IMR-90 (cell line): ENCODE results near the gene TMEM61. TPM values are rescaled to one million over a fixed set of nuclear protein-coding genes. Genes with fewer than 3 reads are reported as not detected.

Source experiments
- ATAC-seq: fragments of 200-7000 bp; cut with Tn5 transposase; 2 replicates; pipeline ENCODE4 v1.9.1; 2020; ENCODE audit warnings: low read depth, mild to moderate bottlenecking, moderate library complexity
- BruUV-seq: library from RNA; stranded (reverse); fragments of 400-500 nt; replicated peaks from 2 replicates; lab custom pipeline; 2021; lab: Mats Ljungman, UMichigan
- CTCF ChIA-PET: fragments of 300-600 bp; formaldehyde crosslinking; extraction: SDS; loops from one replicate; lab custom pipeline; 2021; ENCODE audit warnings: antibody characterized with exemption; lab: Yijun Ruan, JAX
- POLR2A ChIA-PET: fragments of 300-600 bp; sonication (Branson Sonifier 250); formaldehyde crosslinking; loops from one replicate; lab custom pipeline; 2022; ENCODE audit warnings: antibody characterized with exemption; ENCODE audit not compliant: unreplicated experiment; lab: Charles Lee
- DNase-seq: peaks from one replicate; pipeline ENCODE4 v3.0.0; 2013
- H2AFZ ChIP-seq: replicated peaks from 2 replicates; pipeline ENCODE3; 2013; ENCODE audit warnings: low read length, mild to moderate bottlenecking; ENCODE audit not compliant: poor library complexity
- H2AK5ac ChIP-seq: 2 replicates; pipeline ENCODE4 v1.6.1; 2013; ENCODE audit warnings: low read depth, low read length, inconsistent platforms
- H2AK9ac ChIP-seq: replicated peaks from 2 replicates; pipeline ENCODE3; 2013; ENCODE audit warnings: mild to moderate bottlenecking, low read depth, low read length, moderate library complexity; ENCODE audit not compliant: poor library complexity
- H2BK120ac ChIP-seq: 2 replicates; pipeline ENCODE4 v1.6.1; 2013; ENCODE audit warnings: low read depth, low read length, inconsistent platforms
- H2BK15ac ChIP-seq: 3 replicates; pipeline ENCODE4 v1.6.1; 2013; ENCODE audit warnings: low read depth, low read length, inconsistent platforms
- H2BK20ac ChIP-seq: 2 replicates; pipeline ENCODE4 v1.6.1; 2013; ENCODE audit warnings: low read depth, mild to moderate bottlenecking, inconsistent platforms, low read length, moderate library complexity
- H2BK5ac ChIP-seq: 2 replicates; pipeline ENCODE4 v1.6.1; 2013; ENCODE audit warnings: mild to moderate bottlenecking, low read depth, low read length, inconsistent platforms; ENCODE audit not compliant: poor library complexity, severe bottlenecking
- H3K14ac ChIP-seq: replicated peaks from 2 replicates; pipeline ENCODE4 v1.6.1; 2013; ENCODE audit warnings: low read depth, low read length, inconsistent platforms
- H3K18ac ChIP-seq: 2 replicates; pipeline ENCODE4 v1.6.1; 2013; ENCODE audit warnings: low read depth, low read length, control low read depth
- H3K23ac ChIP-seq: 2 replicates; pipeline ENCODE4 v1.6.1; 2013; ENCODE audit warnings: low read depth, low read length, inconsistent platforms
- H3K27ac ChIP-seq: 2 replicates; pipeline ENCODE4 v1.5.1; 2013; ENCODE audit warnings: mild to moderate bottlenecking, control low read depth, low read length; ENCODE audit not compliant: insufficient read depth
- H3K27me3 ChIP-seq: 2 replicates; pipeline ENCODE4 v1.6.1; 2013; ENCODE audit warnings: low read length; ENCODE audit not compliant: control insufficient read depth, insufficient read depth
- H3K36me3 ChIP-seq: 2 replicates; pipeline ENCODE4 v1.6.1; 2013; ENCODE audit warnings: low read length, mixed read lengths; ENCODE audit not compliant: control insufficient read depth, insufficient read depth
- H3K4ac ChIP-seq: 2 replicates; pipeline ENCODE4 v1.6.1; 2013; ENCODE audit warnings: low read depth, low read length, inconsistent platforms
- H3K4me1 ChIP-seq: 2 replicates; pipeline ENCODE4 v1.6.1; 2013; ENCODE audit warnings: low read length, mixed read lengths; ENCODE audit not compliant: control insufficient read depth, insufficient read depth
- H3K4me2 ChIP-seq: 2 replicates; pipeline ENCODE4 v1.6.1; 2013; ENCODE audit warnings: low read depth, mild to moderate bottlenecking, control low read depth, low read length, moderate library complexity
- H3K4me3 ChIP-seq: 2 replicates; pipeline ENCODE4 v1.5.1; 2013; ENCODE audit warnings: low read depth, mild to moderate bottlenecking, control low read depth, low read length, moderate library complexity; ENCODE audit not compliant: insufficient read depth
- H3K56ac ChIP-seq: 2 replicates; pipeline ENCODE4 v1.6.1; 2013; ENCODE audit warnings: low read length, inconsistent platforms; ENCODE audit not compliant: insufficient read depth; ENCODE audit errors: extremely low read depth
- H3K79me1 ChIP-seq, 2 experiments: 2 replicates each; pipeline ENCODE4 v1.6.1; 2013; ENCODE audit warnings: low read length in 2 of 2, inconsistent platforms in 1 of 2, low read depth in 1 of 2
- H3K9ac ChIP-seq: 2 replicates; pipeline ENCODE4 v1.6.1; 2013; ENCODE audit warnings: low read depth, low read length, control low read depth
- H3K9me1 ChIP-seq: 2 replicates; pipeline ENCODE4 v1.6.1; 2013; ENCODE audit warnings: low read length, inconsistent platforms; ENCODE audit not compliant: insufficient read depth
- H3K9me3 ChIP-seq: 2 replicates; pipeline ENCODE4 v1.6.1; 2013; ENCODE audit warnings: low read length; ENCODE audit not compliant: control insufficient read depth, insufficient read depth
- H4K20me1 ChIP-seq: 2 replicates; pipeline ENCODE4 v1.6.1; 2013; ENCODE audit warnings: low read length, inconsistent platforms; ENCODE audit not compliant: insufficient read depth
- H4K5ac ChIP-seq: 2 replicates; pipeline ENCODE4 v1.6.1; 2013; ENCODE audit warnings: mild to moderate bottlenecking, low read depth, low read length, control low read depth
- H4K8ac ChIP-seq, 2 experiments: 2 replicates each; pipeline ENCODE4 v1.6.1; 2013; ENCODE audit warnings: low read depth in 2 of 2, low read length in 2 of 2, control low read depth in 1 of 2, inconsistent platforms in 1 of 2
- H4K91ac ChIP-seq: 2 replicates; pipeline ENCODE4 v1.6.1; 2013; ENCODE audit warnings: low read depth, low read length, inconsistent platforms; ENCODE audit not compliant: insufficient read depth
- BHLHE40 ChIP-seq: fragments of 150-350 bp; IDR thresholded peaks from 2 replicates; pipeline ENCODE4 v1.6.1; 2016; ENCODE audit warnings: mild to moderate bottlenecking, low read depth, low read length
- CEBPB ChIP-seq: IDR thresholded peaks from 2 replicates; pipeline ENCODE4 v1.6.1; 2012; ENCODE audit warnings: low read depth, low read length, improper control_type of control experiment
- CHD1 ChIP-seq: IDR thresholded peaks from 2 replicates; pipeline ENCODE4 v1.6.1; 2012; ENCODE audit warnings: low read depth, low read length, improper control_type of control experiment
- CTCF ChIP-seq: conservative IDR thresholded peaks from 2 replicates; pipeline ENCODE4 v1.5.1; 2012; ENCODE audit warnings: mild to moderate bottlenecking, low read depth, low read length, improper control_type of control experiment
- ELK1 ChIP-seq: fragments of 150-350 bp; IDR thresholded peaks from 2 replicates; pipeline ENCODE4 v1.6.1; 2016; ENCODE audit warnings: low read depth, mild to moderate bottlenecking, low read length, moderate library complexity, borderline replicate concordance
- FOS ChIP-seq: fragments of 150-350 bp; IDR thresholded peaks from 2 replicates; pipeline ENCODE4 v1.6.1; 2016; ENCODE audit warnings: low read depth, low read length
- MAFK ChIP-seq: IDR thresholded peaks from 2 replicates; pipeline ENCODE4 v1.6.1; 2012; ENCODE audit warnings: low read depth, low read length, improper control_type of control experiment
- MAZ ChIP-seq: IDR thresholded peaks from 2 replicates; pipeline ENCODE4 v1.6.1; 2012; ENCODE audit warnings: low read depth, mild to moderate bottlenecking, low read length, improper control_type of control experiment, moderate library complexity, borderline replicate concordance
- MXI1 ChIP-seq: IDR thresholded peaks from 2 replicates; pipeline ENCODE4 v1.6.1; 2012; ENCODE audit warnings: low read depth, mild to moderate bottlenecking, low read length, moderate library complexity, borderline replicate concordance
- NFE2L2 ChIP-seq: fragments of 150-350 bp; IDR thresholded peaks from 2 replicates; pipeline ENCODE4 v1.6.1; 2016; ENCODE audit warnings: low read depth, mild to moderate bottlenecking, low read length
- POLR2A ChIP-seq: IDR thresholded peaks from 2 replicates; pipeline ENCODE4 v1.6.1; 2012; ENCODE audit warnings: mild to moderate bottlenecking, low read depth, low read length
- RAD21 ChIP-seq: IDR thresholded peaks from 2 replicates; pipeline ENCODE4 v1.6.1; 2012; ENCODE audit warnings: low read length, improper control_type of control experiment
- RCOR1 ChIP-seq: IDR thresholded peaks from 2 replicates; pipeline ENCODE4 v1.6.1; 2012; ENCODE audit warnings: mild to moderate bottlenecking, low read length, improper control_type of control experiment; ENCODE audit not compliant: insufficient replicate concordance
- RFX5 ChIP-seq: IDR thresholded peaks from 2 replicates; pipeline ENCODE4 v1.8.0; 2012; ENCODE audit warnings: low read depth, mild to moderate bottlenecking, low read length, moderate library complexity
- SMC3 ChIP-seq: fragments of 150-350 bp; IDR thresholded peaks from 2 replicates; pipeline ENCODE4 v1.6.1; 2016; ENCODE audit warnings: low read depth, mild to moderate bottlenecking, antibody characterized with exemption, low read length, moderate library complexity
- USF2 ChIP-seq: fragments of 150-350 bp; IDR thresholded peaks from 2 replicates; pipeline ENCODE4 v1.6.1; 2017; ENCODE audit warnings: mild to moderate bottlenecking, antibody characterized with exemption, low read length, low read depth
- dilution Hi-C: fragments of 300-500 bp; cut with HindIII; formaldehyde crosslinking; loops from one replicate; pipeline ENCODE4 v1.14.3; 2018; ENCODE audit warnings: low sequenced_read_pairs; ENCODE audit not compliant: unreplicated experiment
- in situ Hi-C: fragments of 300-500 bp; cut with MboI; formaldehyde crosslinking; loops from 3 replicates; pipeline ENCODE4 v1.14.3; 2019; ENCODE audit warnings: low sequenced_read_pairs, inconsistent platforms, mixed read lengths
- intact Hi-C: fragments of 100-400 bp; cut with micrococcal nuclease; formaldehyde crosslinking; loops from 2 replicates; pipeline ENCODE4 v1.10.0; 2022
- polyA plus RNA-seq, 3 experiments: library from polyadenylated mRNA; depleted of rRNA; stranded (reverse); fragments of >200 nt; gene quantifications; 2 replicates each; pipeline ENCODE4 v1.2.3, GENCODE V29; 2012; ENCODE audit warnings: low replicate concordance in 1 of 3
- total RNA-seq: library from RNA; depleted of rRNA; stranded (reverse); fragments of >200 nt; gene quantifications from 2 replicates; pipeline ENCODE4 v1.2.3, GENCODE V29; 2012

Gene TMEM61
- total and polyA plus RNA-seq, 2 of the 4 experiments (the other 2 are of a cell fraction), result not detected

GRCh38 chr1:54934869-54935268 lies 45.6 kb upstream of the TMEM61 start:
- Histone ChIP-seq H4K5ac (no peak overlapping the region), H4K20me1 (no peaks in the 10 kb centered on the region), H3K9ac (no peak overlapping the region), H3K4me2 (peak overlapping the region; percentile 52; the same call in 1 of the 2 replicates), H3K56ac (no peak overlapping the region; the same call in 1 of the 2 replicates), H3K79me1 (no peaks in the 10 kb centered on the region), H2BK5ac (peak overlapping the region; percentile 99), H3K27ac (peak overlapping the region; percentile 98), H4K91ac (peak overlapping the region; percentile 98; the same call in 1 of the 2 replicates), H2AK5ac (no peak overlapping the region), H3K14ac (no peak overlapping the region), H4K8ac (peak overlapping the region; percentile 23 to 92; a peak in 3 of 4 replicates), H3K27me3 (no peaks in the 10 kb centered on the region), H2AK9ac (no peak overlapping the region), H3K36me3 (no peaks in the 10 kb centered on the region), H2AFZ (no peak overlapping the region), H3K4me1 (peaks cover 9% of the 10 kb centered on the region), H3K4ac (peak overlapping the region; percentile 80; the same call in 1 of the 2 replicates), H3K9me3 (no peaks in the 10 kb centered on the region), H2BK15ac (no peak overlapping the region), H3K23ac (no peak overlapping the region; the same call in 1 of the 2 replicates), H3K18ac (peak overlapping the region; percentile 77; the same call in 1 of the 2 replicates), H2BK120ac (peak overlapping the region; percentile 99), H3K9me1 (0 out of 2 replicates have a peak, but pooled peaks cover 2% of the 10 kb centered on the region), H2BK20ac (peak overlapping the region; percentile 99), H3K4me3 (no peak overlapping the region)
- DNase-seq, result peak; percentile 96
- BruUV-seq, result no TSS peak
- intact Hi-C loops, result no loop called here
- ATAC-seq, result peak; percentile 95
- POLR2A ChIA-PET, result interaction anchor here (0.6 kb wide), 2 partner anchors 29 to 50 kb away, joined by 4 to 11 read pairs; no protein-coding TSS in a partner anchor
- CTCF ChIA-PET, result interaction anchor here (0.6 kb wide), 2 partner anchors 185 to 999 kb away, joined by 3 to 4 read pairs; no protein-coding TSS in a partner anchor
- dilution Hi-C loops, result no loop called here
- in situ Hi-C loops, result no loop called here
- no peak for TF ChIP-seq RFX5
- TF ChIP-seq MAFK, result no peak
- TF ChIP-seq POLR2A, result no peak
- no peak for TF ChIP-seq USF2
- no peak for TF ChIP-seq MXI1
- TF ChIP-seq RAD21, result no peak
- TF ChIP-seq ELK1, result no peak
- no peak for TF ChIP-seq CTCF
- no peak for TF ChIP-seq FOS
- TF ChIP-seq SMC3, result no peak
- TF ChIP-seq NFE2L2, result no peak
- no peak for TF ChIP-seq CHD1
- no peak for TF ChIP-seq MAZ
- no peak for TF ChIP-seq CEBPB
- no peak for TF ChIP-seq RCOR1
- no peak for TF ChIP-seq BHLHE40
